HG02938 (cell line): ENCODE data around the gene DLL3.
A peak's percentile ranks its signal among the peaks of the same experiment; 100 is the strongest.
"Not testable (repeated sequence)": the region's sequence is repeated elsewhere in the genome, so short reads cannot be mapped to it uniquely, and the experiment has no call there.

Experiments
- ATAC-seq: cut with Tn5 transposase; IDR thresholded peaks from one replicate; pipeline ENCODE4 v1.9.1; 2021; ENCODE audit warnings: mild to moderate bottlenecking, moderate library complexity; ENCODE audit not compliant: unreplicated experiment

Gene DLL3, protein sequence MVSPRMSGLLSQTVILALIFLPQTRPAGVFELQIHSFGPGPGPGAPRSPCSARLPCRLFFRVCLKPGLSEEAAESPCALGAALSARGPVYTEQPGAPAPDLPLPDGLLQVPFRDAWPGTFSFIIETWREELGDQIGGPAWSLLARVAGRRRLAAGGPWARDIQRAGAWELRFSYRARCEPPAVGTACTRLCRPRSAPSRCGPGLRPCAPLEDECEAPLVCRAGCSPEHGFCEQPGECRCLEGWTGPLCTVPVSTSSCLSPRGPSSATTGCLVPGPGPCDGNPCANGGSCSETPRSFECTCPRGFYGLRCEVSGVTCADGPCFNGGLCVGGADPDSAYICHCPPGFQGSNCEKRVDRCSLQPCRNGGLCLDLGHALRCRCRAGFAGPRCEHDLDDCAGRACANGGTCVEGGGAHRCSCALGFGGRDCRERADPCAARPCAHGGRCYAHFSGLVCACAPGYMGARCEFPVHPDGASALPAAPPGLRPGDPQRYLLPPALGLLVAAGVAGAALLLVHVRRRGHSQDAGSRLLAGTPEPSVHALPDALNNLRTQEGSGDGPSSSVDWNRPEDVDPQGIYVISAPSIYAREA

GRCh38 chr19:39498798-39499642, at the start of gene DLL3:
Gene DLL3, plus strand, starts transcription at chr19:39498947. Its CDS starts 28 bp downstream, at chr19:39498975.
- no peak for ATAC-seq

DNA sequence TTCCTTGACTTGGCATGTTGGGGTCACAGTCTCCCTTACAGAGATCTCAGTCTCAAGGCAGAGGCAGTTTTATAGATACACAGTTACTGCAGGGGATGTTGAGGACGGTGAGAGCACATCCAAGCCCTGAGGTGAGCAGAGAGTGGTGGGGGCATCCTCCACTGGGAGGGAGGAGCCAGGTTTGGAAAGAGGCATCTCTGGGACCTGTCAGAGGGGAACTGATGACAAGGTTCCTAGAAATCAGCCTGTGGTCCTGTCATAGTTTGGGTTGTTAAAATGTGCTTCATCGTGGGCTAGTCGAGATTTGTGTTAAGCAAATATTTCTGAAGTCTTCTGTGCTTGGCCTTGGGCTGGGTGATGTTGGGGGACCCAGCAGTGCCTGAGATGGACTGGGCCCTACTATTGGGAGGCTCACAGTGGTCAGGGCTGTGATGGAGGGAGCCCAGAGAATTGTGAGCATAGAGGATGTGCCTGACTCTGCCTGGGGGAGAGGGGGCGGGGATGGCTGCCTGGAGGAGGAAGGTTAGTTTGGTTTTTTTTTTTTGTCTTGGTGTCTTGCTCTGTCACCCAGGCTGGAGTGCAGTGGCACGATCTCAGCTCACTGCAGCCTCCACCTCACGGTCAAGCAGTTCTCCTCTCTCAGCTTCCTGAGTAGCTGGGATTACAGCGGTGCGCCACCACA, 49.5 kb upstream of the DLL3 start:
- ATAC-seq = no peak

DNA sequence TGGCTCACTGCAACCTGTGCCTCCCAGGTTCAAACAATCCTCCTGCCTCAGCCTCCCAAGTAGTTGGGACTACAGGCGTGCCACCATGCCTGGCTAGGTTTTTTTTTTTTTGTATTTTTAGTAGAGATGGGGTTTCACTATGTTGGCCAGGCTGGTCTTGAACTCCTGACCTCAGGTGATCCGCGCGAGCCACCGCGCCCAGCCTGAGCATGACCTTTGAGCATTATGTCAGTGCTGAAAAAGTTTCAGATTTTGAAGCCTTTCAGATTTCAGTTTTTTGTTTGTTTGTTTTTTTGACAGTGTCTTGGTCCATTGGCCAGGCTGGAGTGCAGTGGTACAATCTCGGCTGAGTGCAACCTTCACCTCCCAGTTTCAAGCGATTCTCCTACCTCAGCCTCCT, 47.5 kb upstream of the DLL3 start:
- not testable (repeated sequence) for ATAC-seq

GRCh38 chr19:39463403-39463802, 35.3 kb upstream of the DLL3 start:
- ATAC-seq = no peak

DNA sequence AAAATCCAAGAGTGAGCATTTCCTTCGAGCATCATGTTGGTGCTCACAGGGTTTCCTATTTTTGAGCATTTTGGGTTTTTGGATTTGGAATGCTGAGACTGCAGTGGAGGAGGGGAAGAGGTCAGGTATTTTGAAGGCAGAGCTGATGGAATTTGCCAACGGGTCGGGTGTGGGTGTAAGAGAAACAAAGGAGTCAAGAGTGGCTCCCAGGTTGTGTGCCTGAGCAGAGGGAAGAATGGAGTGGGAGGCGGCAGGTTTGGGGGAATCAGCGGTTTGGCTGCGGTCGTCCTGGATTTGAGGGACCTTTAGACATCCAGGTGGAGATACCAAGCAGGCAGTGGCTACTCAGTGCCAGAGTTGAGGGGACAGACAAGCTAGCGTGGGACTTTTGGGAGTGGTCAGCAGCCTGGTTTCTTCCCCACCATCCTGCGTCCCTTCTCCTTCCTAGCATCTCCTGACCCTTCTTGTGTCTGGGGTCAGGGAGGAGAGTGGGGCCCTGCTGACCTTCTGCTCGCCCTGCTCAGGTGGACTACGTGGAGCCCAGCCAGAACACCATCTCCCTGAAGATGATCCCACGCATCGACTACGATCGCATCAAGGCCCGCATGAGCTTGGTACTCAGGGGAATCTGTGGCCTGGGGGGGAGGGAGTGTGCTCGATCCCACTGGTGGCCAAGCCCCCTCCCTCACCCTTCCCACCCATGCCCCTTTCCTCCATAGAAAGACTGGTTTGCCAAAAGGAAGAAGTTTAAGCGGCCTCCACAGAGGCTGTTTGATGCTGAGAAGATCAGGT, 32.6 kb upstream of the DLL3 start:
- ATAC-seq = no peak

DNA sequence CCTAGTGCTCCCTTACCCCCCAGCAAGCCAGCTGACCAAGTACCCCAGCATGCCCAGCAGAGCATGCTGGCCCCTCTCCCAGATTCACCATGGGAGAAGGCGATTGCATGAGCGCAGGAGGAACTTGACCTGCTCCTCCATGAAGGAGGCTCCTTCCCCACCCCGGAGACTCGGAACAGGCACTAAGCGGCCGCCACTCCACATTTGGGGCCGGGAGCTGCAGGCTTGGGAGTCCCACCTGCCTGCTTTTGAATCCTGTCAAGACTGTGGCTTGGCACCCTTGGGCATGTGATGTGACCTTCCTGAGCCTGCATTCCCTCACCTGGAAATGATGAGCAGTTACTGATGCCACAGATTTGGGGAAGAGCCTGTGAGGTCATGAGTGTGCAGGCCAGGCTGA, 30.8 kb upstream of the DLL3 start:
- ATAC-seq = no peak

- no peak for ATAC-seq
These were observed 29.7 kb upstream of the DLL3 start for GRCh38 chr19:39469036-39469435.

GRCh38 chr19:39469567-39469966, 29.2 kb upstream of the DLL3 start:
- no peak for ATAC-seq

DNA sequence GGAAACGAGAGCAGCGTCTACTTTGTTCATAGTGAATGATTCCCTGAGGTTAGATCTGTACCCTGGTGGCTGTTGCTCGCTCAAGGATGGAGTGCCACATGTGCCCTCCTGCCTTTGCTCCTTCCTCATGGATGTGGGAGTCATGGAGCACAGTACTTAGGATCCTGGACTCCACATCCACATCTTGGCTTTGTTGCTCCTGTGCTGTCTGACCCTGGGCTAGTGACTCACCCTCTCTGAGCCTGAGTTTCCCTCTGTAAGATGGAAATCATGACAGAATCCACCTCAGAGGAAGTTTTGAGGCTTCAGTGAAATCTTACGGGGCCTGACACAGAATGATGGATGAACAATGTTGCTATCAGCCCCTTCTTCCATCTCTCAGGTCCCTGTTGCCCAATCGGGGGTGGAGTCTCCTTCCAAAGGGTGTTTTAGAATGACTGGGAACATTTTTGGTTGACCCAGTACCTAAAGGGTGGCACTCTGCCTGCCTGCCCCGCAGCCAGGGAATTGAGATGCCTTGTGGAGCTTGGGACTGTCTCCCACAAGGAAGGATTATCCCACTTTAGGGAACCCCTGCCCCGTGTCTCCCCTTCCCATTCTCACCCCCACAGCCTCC, 27.9 kb upstream of the DLL3 start:
- no peak for ATAC-seq

GRCh38 chr19:39471756-39472536, 26.8 kb upstream of the DLL3 start:
- ATAC-seq = no peak

- no peak for ATAC-seq
These were observed 25.9 kb upstream of the DLL3 start for GRCh38 chr19:39472746-39473442.

DNA sequence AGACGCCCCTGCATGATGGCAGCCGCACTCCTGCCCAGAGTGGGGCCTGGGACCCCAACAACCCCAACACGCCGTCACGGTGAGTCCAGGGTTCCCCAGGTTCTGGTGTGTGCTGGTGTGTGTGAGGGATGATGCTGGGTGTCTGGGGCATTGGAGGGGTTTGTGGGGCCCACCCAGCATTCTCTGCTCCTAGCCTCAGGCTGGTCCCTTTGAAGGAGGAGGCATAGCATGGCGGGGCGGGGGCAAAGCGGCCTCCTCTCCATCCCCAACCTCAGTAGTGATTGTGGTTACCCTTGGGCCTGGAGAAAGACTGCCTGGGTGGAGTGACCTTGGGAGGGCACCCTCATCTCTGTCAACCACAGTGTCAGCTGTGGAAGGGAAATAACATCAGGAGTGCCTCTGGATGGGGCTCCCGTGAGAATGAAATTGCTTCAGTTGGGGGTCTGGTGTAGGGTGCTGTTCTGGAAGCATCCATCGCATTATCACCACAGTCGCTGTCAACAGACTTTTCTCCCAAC, 25.2 kb upstream of the DLL3 start:
- no peak for ATAC-seq

DNA sequence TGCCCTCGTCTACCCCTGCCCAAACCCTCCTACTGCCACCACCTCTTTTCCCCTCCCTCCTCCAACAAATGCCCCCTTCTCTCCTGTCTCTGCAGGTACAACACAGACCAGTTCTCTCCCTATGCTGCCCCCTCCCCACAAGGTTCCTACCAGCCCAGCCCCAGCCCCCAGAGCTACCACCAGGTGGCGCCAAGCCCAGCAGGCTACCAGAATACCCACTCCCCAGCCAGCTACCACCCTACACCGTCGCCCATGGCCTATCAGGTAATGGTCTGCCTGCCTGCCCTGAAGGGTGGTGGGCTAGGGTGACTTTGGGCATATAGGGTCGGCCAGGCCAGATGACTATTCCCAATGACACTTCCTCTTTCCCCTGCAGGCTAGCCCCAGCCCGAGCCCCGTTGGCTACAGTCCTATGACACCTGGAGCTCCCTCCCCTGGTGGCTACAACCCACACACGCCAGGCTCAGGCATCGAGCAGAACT, 24.6 kb upstream of the DLL3 start:
- no peak for ATAC-seq

DNA sequence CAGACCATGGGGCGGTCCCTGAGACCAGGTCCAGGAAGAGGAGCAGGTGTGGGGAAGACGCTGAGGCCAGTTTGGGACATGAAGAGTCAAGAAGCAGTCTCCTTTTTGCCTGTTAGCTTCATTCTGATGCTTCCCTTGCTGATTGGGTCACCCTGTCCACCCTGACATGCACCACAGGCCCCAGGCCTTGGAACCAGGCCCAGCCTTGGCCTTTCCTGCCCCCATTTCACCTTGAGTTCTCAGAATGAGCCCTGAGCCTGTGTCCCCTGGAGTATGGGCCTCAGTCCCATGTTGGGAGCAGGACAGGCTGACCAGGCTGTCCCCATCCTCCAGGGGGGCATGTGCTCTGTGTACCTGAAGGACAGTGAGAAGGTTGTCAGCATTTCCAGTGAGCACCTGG, 23.0 kb upstream of the DLL3 start:
- ATAC-seq = no peak

DNA sequence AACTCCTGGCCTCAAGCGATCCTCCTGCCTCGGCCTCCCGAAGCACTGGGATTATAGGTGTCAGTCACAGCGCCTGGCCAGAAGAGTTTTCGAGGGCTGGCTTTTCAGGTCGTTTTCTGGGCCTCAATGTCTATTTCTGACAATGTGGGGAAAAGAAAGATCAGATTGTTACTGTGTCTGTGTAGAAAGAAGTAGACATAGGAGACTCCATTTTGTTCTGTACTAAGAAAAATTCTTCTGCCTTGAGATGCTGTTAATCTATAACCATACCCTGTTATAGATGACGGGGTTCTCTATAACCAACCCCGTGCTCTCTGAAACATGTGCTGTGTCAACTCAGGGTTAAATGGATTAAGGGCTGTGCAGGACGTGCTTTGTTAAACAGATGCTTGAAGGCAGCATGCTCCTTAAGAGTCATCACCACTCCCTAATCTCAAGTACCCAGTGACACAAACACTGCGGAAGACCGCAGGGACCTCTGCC, 19.4 kb upstream of the DLL3 start:
- not testable (repeated sequence) for ATAC-seq

DNA sequence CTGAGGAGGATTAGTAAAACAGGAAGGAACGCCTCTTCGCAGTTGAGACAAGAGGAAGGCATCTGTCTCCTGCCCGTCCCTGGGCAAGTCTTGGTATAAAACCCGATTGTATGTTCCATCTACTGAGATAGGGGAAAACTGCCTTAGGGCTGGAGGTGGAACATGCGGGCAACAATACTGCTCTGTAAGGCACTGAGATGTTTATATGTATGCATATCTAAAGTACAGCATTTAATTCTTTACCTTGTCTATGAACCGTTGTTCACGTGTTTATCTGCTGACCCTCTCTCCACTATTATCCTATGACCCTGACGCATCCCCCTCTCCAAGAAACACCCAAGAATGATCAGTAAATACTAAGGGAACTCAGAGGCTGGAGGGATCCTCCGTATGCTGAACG, 18.8 kb upstream of the DLL3 start:
- no peak for ATAC-seq

GRCh38 chr19:39480337-39481228, 18.2 kb upstream of the DLL3 start, which contains the start of gene TIMM50:
Gene TIMM50, plus strand, starts transcription at chr19:39480838. Its CDS starts 16 bp downstream, at chr19:39480854.
- peak; percentile 82 for ATAC-seq
